Gastrocnemius medialis (tissue), 4 donors: ENCODE data around the gene TANC1.

ENCODE experiments used
- POLR2A ChIP-seq, 2 donors: fragments of 450-650 bp; IDR thresholded peaks; one replicate each; pipeline ENCODE4 v1.6.1; 2017; ENCODE audit warnings: antibody characterized with exemption in 2 of 2, mild to moderate bottlenecking in 2 of 2, moderate library complexity in 2 of 2
- TF ChIP-seq, protein P1 (sequence below), 5 experiments: fragments of 450-650 bp in 3 of 5; fragments of 200-600 bp in 2 of 5; sonication (generic) in 2 of 5; IDR thresholded peaks in 4 of 5; conservative IDR thresholded peaks in 1 of 5; 1 replicate in 4 of 5; 2 replicates in 1 of 5; pipeline ENCODE4 v1.5.1; 2016 to 2019; ENCODE audit warnings: antibody characterized with exemption in 5 of 5, mild to moderate bottlenecking in 3 of 5, moderate library complexity in 3 of 5

DNA sequence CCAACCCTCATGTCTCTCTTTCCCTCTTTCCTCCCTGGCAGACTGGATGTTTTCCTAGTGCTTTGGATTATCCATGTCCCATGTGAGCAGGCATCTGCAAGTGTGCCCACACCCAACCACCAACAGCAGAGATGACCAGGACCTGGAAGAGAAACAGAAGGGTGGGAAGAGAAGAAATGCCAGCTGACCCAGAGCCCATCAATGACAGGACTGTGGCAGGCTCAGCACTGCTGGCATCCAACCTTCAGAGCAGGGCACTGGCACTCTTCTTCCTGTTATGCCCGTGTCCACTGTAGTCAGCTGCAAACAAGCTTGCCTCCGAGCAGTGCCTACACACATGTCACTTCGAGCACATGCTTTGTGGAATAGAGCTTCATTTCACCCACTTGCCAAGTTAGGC, 121.1 kb downstream of the TANC1 start:
- TF ChIP-seq POLR2A (IDR thresholded peaks at IDR 0.05), result no peak
- TF ChIP-seq, protein P1, sequence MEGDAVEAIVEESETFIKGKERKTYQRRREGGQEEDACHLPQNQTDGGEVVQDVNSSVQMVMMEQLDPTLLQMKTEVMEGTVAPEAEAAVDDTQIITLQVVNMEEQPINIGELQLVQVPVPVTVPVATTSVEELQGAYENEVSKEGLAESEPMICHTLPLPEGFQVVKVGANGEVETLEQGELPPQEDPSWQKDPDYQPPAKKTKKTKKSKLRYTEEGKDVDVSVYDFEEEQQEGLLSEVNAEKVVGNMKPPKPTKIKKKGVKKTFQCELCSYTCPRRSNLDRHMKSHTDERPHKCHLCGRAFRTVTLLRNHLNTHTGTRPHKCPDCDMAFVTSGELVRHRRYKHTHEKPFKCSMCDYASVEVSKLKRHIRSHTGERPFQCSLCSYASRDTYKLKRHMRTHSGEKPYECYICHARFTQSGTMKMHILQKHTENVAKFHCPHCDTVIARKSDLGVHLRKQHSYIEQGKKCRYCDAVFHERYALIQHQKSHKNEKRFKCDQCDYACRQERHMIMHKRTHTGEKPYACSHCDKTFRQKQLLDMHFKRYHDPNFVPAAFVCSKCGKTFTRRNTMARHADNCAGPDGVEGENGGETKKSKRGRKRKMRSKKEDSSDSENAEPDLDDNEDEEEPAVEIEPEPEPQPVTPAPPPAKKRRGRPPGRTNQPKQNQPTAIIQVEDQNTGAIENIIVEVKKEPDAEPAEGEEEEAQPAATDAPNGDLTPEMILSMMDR (IDR thresholded peaks at IDR 0.05 in 4 of 5, conservative IDR thresholded peaks at IDR 0.05 in 1 of 5), result no peak
